Liver (tissue), 3 donors: ENCODE measurements around the gene SLC25A26.

Experiments
- EGR1 ChIP-seq, 2 donors: IDR thresholded peaks; 2 replicates each; pipeline ENCODE4 v1.6.1; 2016 to 2018; ENCODE audit warnings: antibody characterized with exemption in 2 of 2, low read depth in 2 of 2
- GABPA ChIP-seq, 2 donors: IDR thresholded peaks in 1 of 2; conservative IDR thresholded peaks in 1 of 2; 2 replicates each; pipeline ENCODE4 v1.6.1; 2016; ENCODE audit warnings: antibody characterized with exemption in 2 of 2, mild to moderate bottlenecking in 1 of 2, moderate library complexity in 1 of 2
- JUND ChIP-seq, 2 donors: IDR thresholded peaks; 2 replicates each; pipeline ENCODE4 v1.6.1; 2016; ENCODE audit warnings: antibody characterized with exemption in 2 of 2
- MAX ChIP-seq: IDR thresholded peaks from 2 replicates; pipeline ENCODE4 v1.6.1; 2016; ENCODE audit warnings: antibody characterized with exemption
- NR2F2 ChIP-seq: IDR thresholded peaks from 2 replicates; pipeline ENCODE4 v1.6.1; 2016; ENCODE audit warnings: antibody characterized with exemption
- RAD21 ChIP-seq, 2 donors: IDR thresholded peaks; 2 replicates each; pipeline ENCODE4 v1.6.1; 2016; ENCODE audit warnings: antibody characterized with exemption in 2 of 2, mild to moderate bottlenecking in 2 of 2
- REST ChIP-seq: IDR thresholded peaks from 2 replicates; pipeline ENCODE4 v1.6.1; 2016; ENCODE audit warnings: antibody characterized with exemption, mild to moderate bottlenecking
- RXRA ChIP-seq, 2 donors: IDR thresholded peaks; 2 replicates each; pipeline ENCODE4 v1.6.1; 2017 to 2018; ENCODE audit warnings: antibody characterized with exemption in 2 of 2, mild to moderate bottlenecking in 1 of 2
- SP1 ChIP-seq: IDR thresholded peaks from 2 replicates; pipeline ENCODE4 v1.6.1; 2018; ENCODE audit warnings: antibody characterized with exemption, mild to moderate bottlenecking
- TAF1 ChIP-seq: conservative IDR thresholded peaks from 2 replicates; pipeline ENCODE4 v1.6.1; 2016; ENCODE audit warnings: antibody characterized with exemption, mild to moderate bottlenecking
- ZBTB33 ChIP-seq: IDR thresholded peaks from 2 replicates; pipeline ENCODE4 v1.6.1; 2016; ENCODE audit warnings: antibody characterized with exemption
- TF ChIP-seq, protein P1 (sequence below): fragments of 150-350 bp; IDR thresholded peaks from 2 replicates; pipeline ENCODE4 v1.5.1; 2017; ENCODE audit warnings: improper control_type of control experiment, low read depth, low read length; ENCODE audit not compliant: missing input control
- TF ChIP-seq, protein P2 (sequence below): IDR thresholded peaks from 2 replicates; pipeline ENCODE4 v1.6.1; 2016; ENCODE audit warnings: antibody characterized with exemption
- donor health status: healthy.
- donor health status: healthy.

DNA sequence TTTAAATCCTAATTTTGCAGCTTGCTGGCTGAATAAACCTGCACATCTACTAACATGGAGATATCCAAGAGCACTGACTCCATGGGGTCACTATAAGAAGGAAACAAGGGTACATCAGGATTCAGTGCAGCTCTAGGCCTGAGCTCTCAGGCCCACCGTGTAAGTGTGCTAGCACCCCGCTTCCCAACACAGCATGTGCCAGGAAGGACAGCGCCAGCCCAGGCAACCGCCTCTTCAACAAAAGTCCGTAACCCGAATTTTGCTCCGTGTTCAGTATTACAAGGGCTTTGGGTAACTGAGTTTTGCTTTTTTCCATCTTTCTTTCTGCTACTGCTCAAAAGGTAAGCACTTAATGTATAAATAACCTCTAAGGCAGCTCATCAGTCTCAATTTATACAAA lies 190.2 kb downstream of the SLC25A26 start:
- TF ChIP-seq, protein P1, sequence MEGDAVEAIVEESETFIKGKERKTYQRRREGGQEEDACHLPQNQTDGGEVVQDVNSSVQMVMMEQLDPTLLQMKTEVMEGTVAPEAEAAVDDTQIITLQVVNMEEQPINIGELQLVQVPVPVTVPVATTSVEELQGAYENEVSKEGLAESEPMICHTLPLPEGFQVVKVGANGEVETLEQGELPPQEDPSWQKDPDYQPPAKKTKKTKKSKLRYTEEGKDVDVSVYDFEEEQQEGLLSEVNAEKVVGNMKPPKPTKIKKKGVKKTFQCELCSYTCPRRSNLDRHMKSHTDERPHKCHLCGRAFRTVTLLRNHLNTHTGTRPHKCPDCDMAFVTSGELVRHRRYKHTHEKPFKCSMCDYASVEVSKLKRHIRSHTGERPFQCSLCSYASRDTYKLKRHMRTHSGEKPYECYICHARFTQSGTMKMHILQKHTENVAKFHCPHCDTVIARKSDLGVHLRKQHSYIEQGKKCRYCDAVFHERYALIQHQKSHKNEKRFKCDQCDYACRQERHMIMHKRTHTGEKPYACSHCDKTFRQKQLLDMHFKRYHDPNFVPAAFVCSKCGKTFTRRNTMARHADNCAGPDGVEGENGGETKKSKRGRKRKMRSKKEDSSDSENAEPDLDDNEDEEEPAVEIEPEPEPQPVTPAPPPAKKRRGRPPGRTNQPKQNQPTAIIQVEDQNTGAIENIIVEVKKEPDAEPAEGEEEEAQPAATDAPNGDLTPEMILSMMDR, result no peak
- TF ChIP-seq SP1 (no peak), JUND (IDR thresholded peaks at IDR 0.05) (no peak), RXRA (IDR thresholded peaks at IDR 0.05) (no peak), TAF1 (no peak), REST (no peak), GABPA (IDR thresholded peaks at IDR 0.05 in 1 of 2, conservative IDR thresholded peaks at IDR 0.05 in 1 of 2) (no peak), MAX (no peak), RAD21 (IDR thresholded peaks at IDR 0.05) (no peak), NR2F2 (no peak), EGR1 (IDR thresholded peaks at IDR 0.05; ENCODE audit: low read depth in 2 of 2) (no peak), ZBTB33 (no peak)
- TF ChIP-seq, protein P2, sequence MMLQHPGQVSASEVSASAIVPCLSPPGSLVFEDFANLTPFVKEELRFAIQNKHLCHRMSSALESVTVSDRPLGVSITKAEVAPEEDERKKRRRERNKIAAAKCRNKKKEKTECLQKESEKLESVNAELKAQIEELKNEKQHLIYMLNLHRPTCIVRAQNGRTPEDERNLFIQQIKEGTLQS, result no peak
